GM21528 (cell line): ENCODE data around the gene IGLL5.

Source experiments
- ATAC-seq: cut with Tn5 transposase; IDR thresholded peaks from one replicate; pipeline ENCODE4 v1.9.1; 2021; ENCODE audit warnings: mild to moderate bottlenecking, moderate library complexity; ENCODE audit not compliant: unreplicated experiment, low FRiP score

Gene IGLL5

GRCh38 chr22:22883090-22883727, 4.4 kb upstream of the IGLL5 start:
- ATAC-seq = no peak

- no peak for ATAC-seq
Observed at GRCh38 chr22:22884010-22884887, 3.4 kb upstream of the IGLL5 start.

- no peak for ATAC-seq
Observed at GRCh38 chr22:22884888-22885840, 2.5 kb upstream of the IGLL5 start.

- no peak for ATAC-seq
Observed at GRCh38 chr22:22886546-22886945, 1.1 kb upstream of the IGLL5 start.

GRCh38 chr22:22888571-22889353, 1.1 kb downstream of the IGLL5 start:
- ATAC-seq = no peak

GRCh38 chr22:22890085-22890484, 2.5 kb downstream of the IGLL5 start:
- ATAC-seq = no peak

- no peak for ATAC-seq
Observed at GRCh38 chr22:22891139-22891621, 3.6 kb downstream of the IGLL5 start.

GRCh38 chr22:22892096-22893052, 4.8 kb downstream of the IGLL5 start:
- ATAC-seq = no peak

GRCh38 chr22:22893077-22893805, 5.6 kb downstream of the IGLL5 start:
- ATAC-seq = no peak

GRCh38 chr22:22893891-22894739, 6.5 kb downstream of the IGLL5 start:
- no peak for ATAC-seq

GRCh38 chr22:22894740-22895731, 7.4 kb downstream of the IGLL5 start:
- no peak for ATAC-seq

GRCh38 chr22:22895776-22896445, 8.3 kb downstream of the IGLL5 start:
- ATAC-seq = no peak

GRCh38 chr22:22896601-22897000, 9.0 kb downstream of the IGLL5 start:
- ATAC-seq = no peak

GRCh38 chr22:22897091-22897490, 9.5 kb downstream of the IGLL5 start:
- no peak for ATAC-seq

GRCh38 chr22:22897947-22898346, 10.3 kb downstream of the IGLL5 start:
- no peak for ATAC-seq
